Measurements from ENCODE around the gene TSNAX. TPM values are rescaled to one million over a fixed set of nuclear protein-coding genes. Genes with fewer than 3 reads are reported as not detected.
"Not testable (repeated sequence)": the region's sequence is repeated elsewhere in the genome, so short reads cannot be mapped to it uniquely, and the experiment has no call there.

TSNAX gene
- total and polyA plus RNA-seq, 7 donors, result 17.7 to 37.5 (median 29.3) TPM

GRCh38 chr1:231494439-231495110, 33.9 kb upstream of the TSNAX start:
- Histone ChIP-seq H3K9me3 (no peaks in the 10 kb centered on the region), H3K4me1 (no peaks in the 10 kb centered on the region), H3K36me3 (no peaks in the 10 kb centered on the region), H3K4me3 (no peak overlapping the region), H3K27ac (no peak overlapping the region), H3K27me3 (no peaks in the 10 kb centered on the region)
- intact Hi-C loops (cut with DNase I), result no loop called here
- DNase-seq, result no peak
- 78% methylated on average over 1 of the region's 1 CpG for WGBS, 2 donors
- no peak for TF ChIP-seq POLR2AphosphoS5 (IDR thresholded peaks at IDR 0.05)
- TF ChIP-seq EP300 (IDR thresholded peaks at IDR 0.05), result no peak
- no peak for TF ChIP-seq CTCF (IDR thresholded peaks at IDR 0.05)
- TF ChIP-seq POLR2A (IDR thresholded peaks at IDR 0.05), result no peak

GRCh38 chr1:231497629-231498152, 30.8 kb upstream of the TSNAX start:
- DNase-seq, result no peak
- Histone ChIP-seq H3K27me3 (no peaks in the 10 kb centered on the region), H3K27ac (no peak overlapping the region), H3K36me3 (no peaks in the 10 kb centered on the region), H3K9me3 (no peaks in the 10 kb centered on the region), H3K4me1 (no peaks in the 10 kb centered on the region), H3K4me3 (no peak overlapping the region)
- no peak for TF ChIP-seq CTCF (IDR thresholded peaks at IDR 0.05)
- no peak for TF ChIP-seq POLR2AphosphoS5 (IDR thresholded peaks at IDR 0.05)
- no peak for TF ChIP-seq POLR2A (IDR thresholded peaks at IDR 0.05)
- TF ChIP-seq EP300 (IDR thresholded peaks at IDR 0.05), result no peak
- WGBS, 2 donors, result 42 to 76% methylated on average over 2 of the region's 2 CpGs
- intact Hi-C loops (cut with DNase I), result no loop called here

GRCh38 chr1:231499148-231499763, 29.2 kb upstream of the TSNAX start:
- no peak for DNase-seq
- Histone ChIP-seq H3K9me3 (no peaks in the 10 kb centered on the region), H3K27ac (no peak overlapping the region), H3K27me3 (no peaks in the 10 kb centered on the region), H3K4me3 (no peak overlapping the region), H3K36me3 (no peaks in the 10 kb centered on the region), H3K4me1 (no peaks in the 10 kb centered on the region)
- TF ChIP-seq POLR2AphosphoS5 (IDR thresholded peaks at IDR 0.05) (no peak), CTCF (IDR thresholded peaks at IDR 0.05) (no peak), POLR2A (IDR thresholded peaks at IDR 0.05) (no peak), EP300 (IDR thresholded peaks at IDR 0.05) (no peak)
- intact Hi-C loops (cut with DNase I), result no loop called here
- WGBS, 2 donors, result 75 to 89% methylated on average over 3 of the region's 3 CpGs

GRCh38 chr1:231500666-231501065, 27.8 kb upstream of the TSNAX start:
- Histone ChIP-seq H3K27ac (no peak overlapping the region), H3K36me3 (no peaks in the 10 kb centered on the region), H3K4me1 (no peaks in the 10 kb centered on the region), H3K27me3 (no peaks in the 10 kb centered on the region), H3K9me3 (no peaks in the 10 kb centered on the region), H3K4me3 (no peak overlapping the region)
- no peak for DNase-seq
- intact Hi-C loops (cut with DNase I), result no loop called here
- WGBS, 2 donors, result 71 to 75% methylated on average over 2 of the region's 2 CpGs
- TF ChIP-seq POLR2AphosphoS5 (IDR thresholded peaks at IDR 0.05), result no peak

GRCh38 chr1:231503168-231503567, 25.3 kb upstream of the TSNAX start:
- H3K27ac ChIP-seq; H3K4me1 ChIP-seq; intact Hi-C loops (cut with DNase I); H3K27me3 ChIP-seq; H3K4me3 ChIP-seq; H3K36me3 ChIP-seq; H3K9me3 ChIP-seq; DNase-seq: not testable (repeated sequence)
- 91 to 96% methylated on average over 1 of the region's 1 CpG for WGBS, 2 donors

Data from sigmoid colon (tissue), 7 donors.